ENCODE data around the gene TLE1.

TLE1 gene

DNA sequence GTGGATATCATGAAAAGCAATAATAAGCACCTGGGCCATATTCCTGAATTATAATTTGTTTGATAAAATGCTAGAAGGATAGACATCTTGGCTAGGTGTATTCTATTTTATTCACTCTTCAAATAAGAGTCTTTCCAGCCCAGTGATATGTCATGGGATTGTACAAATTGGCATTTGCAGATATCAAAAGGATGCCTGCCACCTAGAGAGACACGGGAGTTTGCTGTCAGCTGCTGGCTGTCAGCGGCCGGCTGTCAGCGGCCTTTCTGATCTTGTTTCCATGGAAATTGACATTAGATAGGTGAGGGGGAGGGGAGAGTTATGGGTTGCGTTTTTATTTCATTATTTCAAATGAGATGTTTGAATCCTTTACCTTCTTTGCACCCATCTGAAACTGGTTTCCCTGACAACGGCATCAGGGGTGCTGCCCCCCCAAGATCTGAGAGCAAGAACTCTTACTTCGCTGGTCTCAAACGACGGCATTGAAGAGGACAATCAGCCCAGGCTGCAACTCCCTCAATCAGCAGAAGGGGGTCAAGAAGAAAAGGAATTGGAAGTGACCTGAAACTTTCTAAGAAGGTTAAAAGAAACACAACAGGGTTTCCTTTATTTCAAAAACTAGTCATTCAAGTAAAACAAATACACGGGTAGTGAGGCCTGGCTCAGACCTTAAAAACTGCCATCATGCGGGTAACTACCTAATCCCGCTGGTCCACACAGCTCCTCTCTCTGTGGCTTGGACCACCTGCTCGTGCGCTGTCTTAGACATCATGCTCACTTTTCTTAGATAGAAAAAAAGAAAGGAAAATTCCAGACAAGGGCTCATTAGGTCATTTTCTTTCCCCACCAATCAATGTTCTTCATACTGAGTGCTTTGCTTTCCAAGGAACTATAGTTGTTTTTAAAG is 115.7 kb downstream of the TLE1 start:
- DNase-seq, result no peak

DNA sequence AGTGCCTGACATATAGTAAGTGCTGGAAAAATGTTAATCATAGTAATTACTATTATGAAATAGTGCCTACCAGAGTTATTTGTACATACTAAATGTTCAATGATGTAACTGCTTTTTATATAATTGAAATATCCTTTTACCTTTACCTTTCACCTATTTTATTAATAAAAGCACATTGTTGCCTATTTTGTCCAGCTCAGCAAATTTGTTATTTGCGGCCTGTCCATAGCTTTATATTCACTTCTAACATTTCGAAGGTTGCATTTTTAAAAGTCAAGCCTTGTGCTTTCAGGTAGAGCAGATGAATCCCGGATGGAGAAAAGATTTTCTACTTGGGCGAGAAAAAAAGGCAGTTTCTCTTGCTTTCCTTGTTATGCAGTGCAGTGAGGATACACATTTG is 119.3 kb downstream of the TLE1 start:
- DNase-seq, result no peak

DNA sequence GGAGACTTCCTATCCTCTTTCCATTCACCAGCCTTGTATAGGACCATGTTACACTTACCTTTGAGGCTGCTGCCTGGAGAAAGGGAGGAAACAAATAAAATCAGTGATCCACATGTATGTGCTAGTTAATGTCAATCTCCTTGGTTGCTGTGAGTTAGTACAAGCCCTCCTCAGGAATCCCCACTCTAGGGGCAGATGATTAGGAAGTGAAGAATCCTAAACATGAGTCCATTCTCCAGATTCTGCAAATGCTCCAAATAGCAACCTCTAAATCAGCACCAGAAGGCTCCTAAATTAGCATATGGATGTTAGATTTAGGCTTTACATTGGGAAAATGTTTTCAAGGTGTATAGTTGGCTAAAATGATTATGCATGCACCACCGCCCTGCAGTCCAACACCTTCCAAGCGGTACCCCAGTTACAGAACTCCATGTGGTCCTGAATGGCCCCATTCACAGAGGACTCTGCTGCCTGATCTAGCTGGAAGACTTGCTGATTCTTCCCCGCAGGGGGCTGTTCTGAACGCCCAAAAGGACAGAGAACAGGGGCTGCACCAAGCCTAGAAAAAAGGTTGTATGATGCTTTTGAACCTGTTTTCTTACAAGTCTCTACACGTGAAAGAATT is 123.2 kb downstream of the TLE1 start:
- no peak for DNase-seq

DNA sequence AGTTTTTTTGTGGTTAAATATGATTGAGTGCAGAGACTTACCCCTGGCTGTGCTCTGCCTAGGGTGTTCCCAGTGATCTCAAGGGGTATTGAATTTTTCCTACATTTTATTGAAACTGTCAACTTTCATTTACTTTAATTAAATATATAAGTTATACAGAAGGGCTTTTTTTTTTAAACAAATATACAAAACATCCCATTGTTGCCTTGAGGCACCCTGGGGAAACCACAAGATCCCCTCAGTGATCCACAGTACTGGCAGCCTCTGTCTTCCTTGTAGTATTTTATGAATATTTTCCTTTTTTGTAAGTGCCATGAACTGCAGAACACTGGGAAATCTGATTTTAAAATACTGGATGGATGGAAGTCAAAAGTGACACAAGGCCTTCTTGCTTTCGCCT is 123.7 kb downstream of the TLE1 start:
- no peak for DNase-seq

DNA sequence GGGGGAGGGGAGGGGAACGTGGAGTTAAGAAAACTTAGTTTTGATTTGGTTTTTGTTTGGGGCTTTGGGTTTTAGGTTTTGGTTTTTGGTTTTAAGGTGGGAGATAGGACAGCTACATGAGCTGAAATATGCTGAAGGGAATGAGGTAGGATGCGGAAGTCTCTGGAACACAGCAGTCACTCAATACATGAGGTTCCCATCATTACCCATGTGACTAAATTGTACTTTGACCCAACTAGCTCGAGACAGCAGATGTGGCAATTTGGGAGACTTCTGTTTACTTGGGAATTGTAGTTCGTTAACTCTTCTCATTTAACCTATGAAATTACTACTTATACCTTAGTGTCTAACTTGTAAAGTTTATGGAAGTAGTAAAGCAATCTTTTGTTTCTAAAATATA is 124.2 kb downstream of the TLE1 start:
- DNase-seq, result no peak

DNA sequence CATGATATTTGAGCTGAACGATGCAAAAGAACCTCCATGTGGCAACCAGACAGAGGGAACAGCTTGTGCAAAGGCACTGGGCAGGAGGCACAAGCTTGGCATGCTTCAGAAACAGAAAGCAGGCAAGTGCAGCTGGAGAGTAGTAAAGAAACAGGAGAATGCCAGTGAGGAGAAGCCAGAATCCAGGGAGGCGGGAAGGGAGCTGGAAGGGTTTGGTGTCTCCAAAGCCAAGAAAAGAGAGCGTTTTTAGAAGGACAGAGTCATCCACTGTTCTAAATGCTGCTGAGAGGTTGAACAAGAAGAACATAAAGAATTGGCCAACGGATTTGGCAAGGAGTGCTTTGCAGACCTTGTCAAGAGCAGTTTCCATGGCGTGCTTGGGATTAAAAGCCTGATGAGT is 124.7 kb downstream of the TLE1 start:
- DNase-seq, result no peak

DNA sequence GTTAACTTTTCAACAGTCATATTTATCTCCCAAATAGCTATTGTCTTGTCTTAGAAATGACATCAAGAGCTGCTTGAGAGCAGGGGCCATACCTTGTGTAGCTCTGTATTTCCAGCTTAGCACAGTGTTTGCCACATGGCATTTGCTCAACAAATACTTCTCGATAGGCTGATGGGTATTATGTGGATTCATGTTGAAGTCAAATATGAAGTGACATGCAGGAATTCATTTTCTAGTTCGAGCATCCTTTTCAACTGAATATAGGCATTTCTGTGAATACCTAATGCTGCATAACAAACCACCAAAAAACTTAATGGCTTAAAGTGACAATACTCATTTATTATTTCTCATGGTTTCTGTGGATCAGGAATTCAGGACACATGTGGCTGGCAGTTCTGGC is 125.6 kb downstream of the TLE1 start:
- DNase-seq, result no peak

DNA sequence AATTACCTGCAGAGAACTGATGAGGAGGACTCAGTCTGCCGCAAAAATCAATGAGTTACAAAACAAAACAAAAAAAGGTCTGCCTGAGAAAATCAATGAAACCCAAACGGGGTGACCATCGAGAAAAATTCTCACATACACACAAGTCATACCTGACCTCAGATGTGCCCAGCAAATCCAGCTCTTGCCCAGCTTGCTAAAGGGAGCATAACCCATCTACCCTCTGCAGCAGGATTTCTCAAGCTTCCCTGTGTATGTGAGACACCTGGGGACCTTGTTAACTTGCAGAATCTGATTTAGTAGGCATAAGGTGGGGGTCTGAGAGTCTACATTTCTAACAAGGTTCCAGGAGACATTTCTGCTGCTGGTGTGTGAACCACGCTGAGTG is 126.3 kb downstream of the TLE1 start:
- DNase-seq, result no peak

DNA sequence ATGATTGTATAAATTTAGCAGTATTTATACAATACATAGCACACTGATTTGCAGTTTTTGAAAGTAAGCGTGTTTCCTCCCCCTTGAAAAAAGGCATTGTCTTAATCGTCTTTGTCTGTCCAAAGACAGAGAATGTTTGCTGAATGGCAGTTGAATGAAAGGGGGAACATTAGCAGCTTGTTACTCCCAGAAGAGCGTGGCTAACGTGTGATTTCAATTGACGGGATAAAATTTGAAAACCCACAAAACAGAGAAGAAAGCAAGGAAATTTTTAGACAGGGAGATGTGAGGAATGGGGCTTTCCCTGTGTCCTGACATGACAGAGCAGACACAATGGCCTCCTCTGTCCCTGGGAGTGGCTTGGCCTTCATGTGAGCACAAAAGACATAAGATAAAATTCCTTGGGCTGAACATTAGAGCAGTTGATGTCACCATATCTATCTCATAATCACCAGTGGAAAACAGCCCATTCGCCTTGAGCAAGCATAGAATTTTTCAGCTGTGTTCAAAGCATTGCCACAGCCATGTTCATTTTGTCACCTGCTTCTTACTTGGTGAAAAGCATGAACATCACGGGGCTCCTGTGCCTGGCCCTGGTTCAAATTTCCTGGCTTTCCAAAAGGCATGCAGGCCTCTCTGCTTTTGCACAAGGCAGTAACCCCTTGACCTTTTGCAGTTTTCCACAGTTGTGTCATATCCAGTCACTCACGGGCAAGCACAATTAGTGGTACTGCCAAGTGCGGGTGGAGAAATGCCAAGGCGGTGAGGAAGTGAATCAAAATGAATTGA is 126.9 kb downstream of the TLE1 start:
- no peak for DNase-seq

DNA sequence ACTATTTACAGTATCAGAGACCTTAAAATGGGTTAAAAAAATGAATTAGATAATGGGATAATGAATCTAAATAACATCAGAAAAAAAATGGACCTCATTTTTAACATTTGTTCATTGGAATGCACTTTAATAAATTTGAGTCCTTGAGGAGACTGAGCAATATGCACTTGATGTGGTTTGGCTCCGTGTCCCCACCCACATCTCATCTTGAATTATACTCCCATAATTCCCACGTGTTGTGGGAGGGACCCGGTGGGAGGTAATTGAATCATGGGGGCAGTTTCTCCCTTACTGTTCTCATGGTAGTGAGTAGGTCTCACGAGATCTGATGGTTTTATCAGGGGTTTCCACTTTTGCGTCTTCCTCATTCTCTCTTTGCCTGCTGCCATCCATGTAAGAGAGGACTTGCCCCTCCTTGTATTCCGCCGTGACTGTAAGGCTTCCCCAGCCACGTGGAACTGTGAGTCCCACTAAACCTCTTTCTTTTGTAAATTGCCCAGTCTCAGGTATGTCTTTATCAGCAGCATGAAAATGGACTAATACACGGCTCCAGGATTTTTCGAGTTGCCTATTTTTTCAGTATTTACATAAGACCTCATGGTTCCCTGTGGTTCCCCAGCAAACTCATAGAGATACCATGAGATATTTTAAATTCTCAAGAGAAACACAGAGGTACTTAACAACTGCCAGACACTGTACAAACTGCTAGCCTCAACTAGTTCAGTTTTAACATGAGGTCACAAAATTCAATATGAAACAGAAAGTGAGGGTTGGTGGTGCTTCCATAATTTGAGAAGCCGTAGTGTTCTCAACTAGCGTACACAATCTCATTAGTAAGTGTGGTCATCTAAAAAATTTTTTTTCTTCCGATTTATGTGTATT is 128.3 kb downstream of the TLE1 start:
- no peak for DNase-seq

DNA sequence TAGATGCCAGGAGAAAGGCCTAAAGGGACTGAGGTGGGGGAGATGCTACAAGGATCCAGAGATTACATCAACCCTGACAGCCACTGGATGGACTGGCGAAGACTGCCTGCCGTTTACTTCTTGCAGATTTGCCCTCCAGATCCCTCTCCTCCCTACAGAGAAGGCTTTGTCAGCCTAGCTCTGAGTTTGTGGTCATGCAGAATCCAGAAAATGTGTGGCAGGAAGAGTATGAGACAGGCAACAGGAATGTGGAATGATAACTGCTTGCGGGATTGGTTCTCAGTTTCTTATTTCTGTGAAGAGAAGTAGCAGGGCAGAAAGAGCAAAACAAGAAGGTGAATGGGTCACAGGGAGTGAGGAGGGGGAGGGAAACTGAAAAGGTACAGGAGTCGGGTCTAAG is 129.6 kb downstream of the TLE1 start:
- DNase-seq, result no peak

DNA sequence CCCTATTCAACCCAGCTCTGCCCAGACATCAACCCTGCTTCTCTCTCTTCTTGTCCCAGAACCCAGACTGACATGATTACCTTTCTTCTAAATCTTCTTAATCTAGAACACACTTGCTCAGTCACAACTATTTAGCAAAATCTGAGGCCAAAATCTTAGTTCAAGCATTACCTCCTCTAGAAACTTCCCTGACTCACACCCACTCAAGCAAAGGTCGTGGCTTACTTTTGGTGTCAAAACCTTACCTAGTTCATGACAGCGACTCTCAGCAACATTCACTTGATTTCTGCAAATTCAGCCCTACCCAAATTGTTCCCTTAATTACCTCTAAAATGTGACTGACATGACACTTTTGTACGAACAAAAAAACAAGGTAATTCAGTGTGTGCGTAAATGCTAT is 130.2 kb downstream of the TLE1 start:
- DNase-seq, result no peak

DNA sequence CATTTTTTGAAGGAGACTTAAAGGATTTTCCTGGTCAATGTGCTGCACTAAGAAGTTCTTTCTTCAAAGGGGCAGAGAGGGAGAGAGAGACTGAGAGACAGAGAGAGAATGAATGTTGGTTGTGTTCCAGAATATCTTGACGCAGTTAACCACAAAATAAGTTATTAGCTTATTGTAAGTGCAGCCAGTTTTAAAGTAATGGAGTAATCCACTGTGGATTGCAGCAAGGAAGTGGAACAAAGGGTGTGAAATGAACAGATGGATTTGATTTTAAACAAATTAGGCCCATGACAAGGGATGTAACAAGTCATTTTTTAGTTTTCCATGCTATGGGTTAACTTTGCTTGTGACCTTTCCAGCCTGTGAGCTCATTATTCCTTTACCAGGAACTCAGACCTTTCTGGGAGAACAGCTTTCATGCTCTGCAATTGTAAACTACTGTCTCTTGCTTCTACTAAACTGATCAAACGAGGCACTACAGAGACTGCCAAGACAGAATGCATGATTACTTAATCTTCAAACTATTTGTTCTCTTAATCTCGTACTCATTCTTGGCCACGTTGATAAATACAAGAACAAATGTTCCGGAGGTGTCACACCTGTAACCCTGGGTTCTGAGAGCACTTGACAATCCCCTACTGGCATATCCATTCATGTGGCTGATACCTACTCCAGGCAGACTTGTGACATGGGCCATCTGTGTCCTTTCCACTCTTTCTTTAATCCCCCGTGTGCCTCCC is 131.1 kb downstream of the TLE1 start:
- DNase-seq, result no peak

DNA sequence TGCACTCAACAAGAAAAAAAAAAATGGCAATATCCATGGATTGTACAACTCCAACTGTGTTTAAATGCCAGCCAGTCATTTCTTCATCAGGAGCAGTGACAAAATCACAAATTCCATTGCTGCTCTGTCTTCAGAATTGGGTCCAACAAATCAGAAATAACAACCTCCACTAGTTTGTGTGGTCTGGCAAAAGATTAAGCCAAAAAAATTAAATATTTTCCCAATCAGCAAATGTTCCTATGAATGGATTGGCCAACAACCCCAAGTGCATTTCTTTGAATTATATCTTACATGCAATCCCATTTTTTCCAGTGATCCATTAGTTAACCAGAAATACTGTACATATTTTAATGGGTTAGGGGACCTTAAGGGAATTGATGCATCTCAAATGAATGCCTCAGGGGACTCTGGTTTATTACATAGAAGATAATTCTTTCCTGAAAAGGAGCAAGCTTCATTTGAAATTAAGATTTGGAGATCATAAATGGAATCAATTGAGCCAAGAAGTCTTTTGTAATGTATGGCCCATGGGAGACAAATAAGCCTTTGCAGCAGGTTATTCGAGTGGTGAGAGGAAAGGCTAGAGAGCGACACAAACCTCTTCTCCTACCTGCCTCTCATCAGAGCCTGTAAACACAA is 131.8 kb downstream of the TLE1 start:
- DNase-seq, result no peak

DNA sequence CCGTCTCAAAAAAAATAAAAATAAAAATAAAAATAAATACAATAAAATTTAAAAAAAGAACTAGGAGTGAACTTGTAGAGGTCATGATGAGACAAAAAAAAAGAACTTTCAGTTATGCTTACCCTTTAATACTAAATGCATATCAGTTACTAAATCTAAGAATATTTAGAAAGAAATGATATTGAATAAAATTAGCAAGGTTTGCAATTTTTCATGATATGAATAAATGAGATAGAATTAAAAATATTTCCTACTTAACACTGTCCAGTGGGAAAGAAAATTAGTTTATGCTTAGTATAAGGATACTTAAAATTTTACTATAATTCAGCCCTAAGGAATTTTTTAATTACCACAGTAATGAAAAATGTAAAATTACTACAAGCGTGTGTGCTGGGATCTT is 132.4 kb downstream of the TLE1 start:
- no peak for DNase-seq

DNA sequence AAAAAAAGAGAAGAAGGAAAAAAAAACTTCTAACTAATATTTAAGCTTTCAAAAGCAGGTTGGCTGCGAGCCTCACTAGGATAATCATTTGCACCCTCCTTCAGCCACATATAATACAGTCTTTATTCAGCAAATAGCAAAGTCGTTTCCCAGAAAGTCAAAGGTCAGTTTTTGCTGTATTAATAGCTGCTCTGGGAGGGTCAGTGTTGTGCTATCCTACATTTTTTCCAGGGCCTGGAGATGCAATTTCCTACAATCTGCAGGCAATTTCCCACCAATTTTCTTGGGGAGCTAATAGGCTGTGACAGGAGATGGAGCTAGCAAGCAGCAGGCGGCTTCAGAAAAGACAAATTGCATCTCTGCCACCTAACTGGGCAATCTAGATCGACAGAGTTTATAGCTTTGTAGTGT is 136.8 kb downstream of the TLE1 start:
- no peak for DNase-seq

DNA sequence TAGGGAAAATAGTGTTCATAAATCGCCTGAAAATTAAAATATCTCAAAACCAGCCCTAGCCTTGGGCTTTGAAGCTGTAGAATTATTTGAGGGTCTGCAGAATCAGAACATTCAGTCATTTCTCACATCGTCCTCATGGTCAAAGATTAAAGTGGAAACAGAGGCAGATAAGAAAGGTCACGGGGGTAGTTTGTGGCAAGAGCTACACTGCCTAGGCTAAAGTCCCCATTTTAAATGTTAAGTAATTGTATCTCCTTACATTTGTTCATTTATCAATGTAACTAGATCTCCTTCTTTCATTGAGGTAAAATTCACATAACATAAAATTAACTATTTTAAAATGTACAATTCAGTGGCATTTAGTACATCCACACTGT is 139.2 kb downstream of the TLE1 start:
- DNase-seq, result no peak

DNA sequence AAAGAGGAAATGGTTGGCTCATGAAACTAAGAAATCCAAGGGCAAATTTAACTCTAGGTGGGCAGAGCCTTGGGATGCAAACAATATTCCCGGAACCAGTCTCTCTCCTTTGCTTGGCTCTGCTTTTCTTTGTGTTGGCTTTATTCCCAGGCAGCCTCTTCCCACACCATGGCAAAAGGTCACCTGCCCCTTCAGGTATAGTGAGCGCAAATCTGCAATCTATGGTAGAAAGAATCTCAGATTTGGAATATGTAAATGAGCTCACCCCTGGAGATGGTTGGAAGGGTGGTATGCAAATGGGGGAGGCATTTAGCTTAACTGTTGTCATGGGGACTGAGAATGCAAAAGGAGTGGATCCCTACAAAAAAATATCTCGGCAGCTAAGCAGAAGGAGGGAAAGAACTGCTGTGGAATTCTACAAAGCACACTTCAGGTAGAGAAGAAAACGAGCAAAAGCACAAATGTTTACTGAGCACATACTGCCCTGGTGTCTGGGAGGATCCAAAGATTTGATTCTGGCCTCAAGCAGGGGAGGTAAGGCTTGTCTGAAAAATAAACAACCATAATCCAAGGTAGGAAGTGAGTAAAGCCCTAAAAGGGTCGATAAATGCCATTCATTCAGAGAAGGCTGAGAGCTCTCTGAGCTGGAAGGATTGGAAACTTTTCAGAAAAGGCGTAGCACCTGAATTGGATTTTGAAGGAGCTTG is 139.7 kb downstream of the TLE1 start:
- DNase-seq, result no peak

DNA sequence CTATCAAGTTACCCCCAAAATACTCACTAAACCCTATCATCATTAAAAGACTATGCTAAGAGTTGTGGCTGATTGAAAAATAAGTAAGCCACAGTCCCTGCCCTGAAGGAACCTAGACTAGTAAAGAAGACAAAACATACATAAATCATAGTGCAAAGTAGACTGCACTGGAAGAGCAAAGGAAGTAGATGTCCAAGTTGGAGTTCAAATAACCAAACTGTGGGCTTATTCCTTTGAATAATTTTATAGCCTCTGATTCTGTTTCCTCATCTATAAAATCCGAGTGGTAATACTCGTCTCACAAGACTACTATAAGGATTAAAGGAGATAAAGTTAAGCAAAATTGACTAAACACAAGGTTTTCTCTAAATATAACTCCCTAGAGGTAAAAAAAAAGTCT is 140.4 kb downstream of the TLE1 start:
- DNase-seq, result no peak

DNA sequence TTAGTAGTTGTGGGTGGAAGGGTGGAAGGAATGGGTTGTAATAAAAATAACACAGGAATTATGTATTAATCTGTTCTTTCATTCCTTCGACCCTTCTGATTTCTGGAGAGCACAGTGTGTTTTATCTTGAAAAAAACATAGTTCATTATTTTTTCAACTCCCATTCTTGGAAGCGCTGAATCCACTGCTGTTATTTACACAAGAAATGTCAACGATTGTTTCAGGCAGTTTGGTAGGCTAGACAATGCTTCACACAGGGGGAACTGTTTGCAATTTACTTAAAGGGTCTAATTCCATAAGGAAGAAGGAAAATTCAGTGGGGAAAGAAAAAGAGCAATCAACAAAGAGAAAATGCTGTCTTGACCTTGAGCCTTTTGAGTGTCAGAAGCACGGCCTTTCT is 142.9 kb downstream of the TLE1 start:
- no peak for DNase-seq

DNA sequence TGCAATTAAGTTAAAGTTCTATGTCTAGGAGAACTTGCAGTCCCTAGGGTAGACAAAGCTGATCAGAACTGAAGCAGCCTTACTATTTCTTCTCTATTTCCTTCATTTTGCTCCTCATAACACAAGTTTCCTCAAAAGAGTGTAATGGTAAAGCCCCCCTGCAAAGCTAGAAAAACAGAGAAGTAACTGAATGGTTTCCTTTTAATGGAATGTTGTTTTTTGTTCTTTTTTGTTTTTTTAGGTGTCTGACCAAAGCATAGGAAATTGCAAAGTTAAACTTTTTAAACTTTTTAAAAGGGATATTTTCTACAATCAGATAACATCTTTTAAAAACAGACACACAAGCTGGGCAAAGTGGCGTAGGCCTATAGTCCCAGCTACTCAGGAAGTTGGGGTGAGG is 145.7 kb downstream of the TLE1 start:
- no peak for DNase-seq
